Stimulated activated CD4-positive, alpha-beta T cell treated with anti-CD3 and anti-CD28 coated beads, Interleukin-4, amount 100 ng/mL, for 4 hours (primary cell): ENCODE data around the gene SAMD13.

Experiments
- DNase-seq, 2 experiments: peaks; one replicate each; pipeline ENCODE4 v3.0.0-alpha.2; 2020

The SAMD13 gene

GRCh38 chr1:84374991-84375696 is 73.6 kb downstream of the SAMD13 start:
- no peak for DNase-seq

- no peak for DNase-seq
Measured at GRCh38 chr1:84376000-84376910, 74.7 kb downstream of the SAMD13 start.

- no peak for DNase-seq
Measured at GRCh38 chr1:84377480-84378095, 76.1 kb downstream of the SAMD13 start.

GRCh38 chr1:84379138-84379916 is 77.8 kb downstream of the SAMD13 start:
- no peak for DNase-seq

GRCh38 chr1:84379917-84380180 is 78.3 kb downstream of the SAMD13 start:
- DNase-seq, result no peak

GRCh38 chr1:84382127-84382526 is 80.6 kb downstream of the SAMD13 start:
- DNase-seq, result no peak

- DNase-seq, result no peak
Measured at GRCh38 chr1:84385347-84385746, 83.8 kb downstream of the SAMD13 start.

GRCh38 chr1:84386716-84387479 is 85.4 kb downstream of the SAMD13 start:
- DNase-seq, result no peak

- DNase-seq, result no peak
Measured at GRCh38 chr1:84387480-84388163, 86.1 kb downstream of the SAMD13 start.

- no peak for DNase-seq
Measured at GRCh38 chr1:84390226-84390625, 88.7 kb downstream of the SAMD13 start.

- no peak for DNase-seq
Measured at GRCh38 chr1:84398175-84399155, 97.0 kb downstream of the SAMD13 start, which contains the start of gene DNASE2B. Gene DNASE2B, plus strand, starts transcription at chr1:84398484. Its CDS starts 81 bp downstream, at chr1:84398565.
